Mucosa of rectum (tissue), 2 donors: ENCODE results near the gene AKTIP.
A peak's percentile ranks its signal among the peaks of the same experiment; 100 is the strongest.
"Not testable (repeated sequence)": the region's sequence is repeated elsewhere in the genome, so short reads cannot be mapped to it uniquely, and the experiment has no call there.

Experiments
- H3K27ac ChIP-seq, 2 donors: one replicate each; pipeline ENCODE4 v1.7.0; 2013; ENCODE audit warnings: inconsistent platforms in 2 of 2, low read depth in 2 of 2, low read length in 2 of 2
- H3K27me3 ChIP-seq, 2 donors: one replicate each; pipeline ENCODE4 v1.7.0; 2013; ENCODE audit warnings: low read length in 2 of 2; ENCODE audit not compliant: control insufficient read depth in 2 of 2, insufficient read depth in 2 of 2
- H3K36me3 ChIP-seq, 2 donors: one replicate each; pipeline ENCODE4 v1.7.0; 2013; ENCODE audit warnings: low read length in 2 of 2; ENCODE audit not compliant: control insufficient read depth in 2 of 2, insufficient read depth in 2 of 2
- H3K4me1 ChIP-seq, 2 donors: one replicate each; pipeline ENCODE4 v1.7.0; 2013; ENCODE audit warnings: low read length in 2 of 2, mild to moderate bottlenecking in 1 of 2; ENCODE audit not compliant: control insufficient read depth in 2 of 2, insufficient read depth in 2 of 2
- H3K4me3 ChIP-seq, 2 donors: one replicate each; pipeline ENCODE4 v1.7.0; 2013; ENCODE audit warnings: low read length in 2 of 2
- H3K9ac ChIP-seq, 2 donors: one replicate each; pipeline ENCODE4 v1.7.0; 2013; ENCODE audit warnings: low read length in 2 of 2, low read depth in 1 of 2, mild to moderate bottlenecking in 1 of 2
- H3K9me3 ChIP-seq, 2 donors: one replicate each; pipeline ENCODE4 v1.7.0; 2013; ENCODE audit warnings: low read length in 2 of 2; ENCODE audit not compliant: control insufficient read depth in 2 of 2
- donor health status: healthy.
- donor health status: Normal muscosa, but diverticular disease.

Gene AKTIP

GRCh38 chr16:53502331-53503269 lies at the start of gene AKTIP:
TSS of gene AKTIP (minus strand) at chr16:53503209. CDS start at chr16:53500259, 2,950 bp downstream.
- peak within 1 kb of the TSS; percentile 98 to 99 for H3K27ac ChIP-seq
- H3K9me3 ChIP-seq, result no peaks in the 10 kb centered on the region
- peak within 1 kb of the TSS; percentile 79 to 90 for H3K9ac ChIP-seq
- H3K36me3 ChIP-seq, result peaks cover 0 to 6% of the 10 kb centered on the region in 2 donors
- peaks cover 25 to 30% of the 10 kb centered on the region in 2 donors for H3K4me1 ChIP-seq
- no peaks in the 10 kb centered on the region for H3K27me3 ChIP-seq
- peak within 1 kb of the TSS; percentile 84 to 86 for H3K4me3 ChIP-seq

GRCh38 chr16:53549970-53550690 lies 47.1 kb upstream of the AKTIP start:
- Histone ChIP-seq H3K9ac (no peak overlapping the region), H3K9me3 (no peaks in the 10 kb centered on the region), H3K27ac (no peak overlapping the region), H3K4me3 (peak overlapping the region in 1 of 2 donors; percentile 1), H3K4me1 (peaks cover 0 to 3% of the 10 kb centered on the region in 2 donors), H3K27me3 (peaks cover 5% of the 10 kb centered on the region in 2 donors), H3K36me3 (no peaks in the 10 kb centered on the region)

DNA sequence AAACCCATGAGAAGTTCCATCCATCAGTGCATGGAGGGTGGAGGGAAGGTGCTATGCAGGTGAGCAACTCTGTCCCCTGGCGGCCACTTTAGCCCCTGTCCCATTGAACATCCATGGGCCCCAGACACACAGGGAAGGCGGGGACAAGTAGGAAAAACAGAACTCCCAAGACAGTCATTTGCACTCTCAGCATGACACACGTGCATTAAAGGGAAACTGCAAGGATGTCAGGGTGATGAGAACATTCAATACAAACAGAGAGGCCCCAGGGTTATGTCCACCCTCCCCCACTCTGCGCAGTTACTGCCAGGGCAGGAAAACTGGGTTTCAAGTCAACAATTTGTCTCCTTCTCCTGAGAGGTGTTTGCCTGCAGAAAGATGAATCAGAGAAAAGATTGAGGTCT lies 44.0 kb upstream of the AKTIP start:
- Histone ChIP-seq H3K9me3 (no peaks in the 10 kb centered on the region), H3K27ac (no peak overlapping the region), H3K4me1 (peaks cover 0 to 3% of the 10 kb centered on the region in 2 donors), H3K27me3 (peaks cover 3 to 5% of the 10 kb centered on the region in 2 donors), H3K4me3 (no peak overlapping the region), H3K36me3 (no peaks in the 10 kb centered on the region), H3K9ac (no peak overlapping the region)

DNA sequence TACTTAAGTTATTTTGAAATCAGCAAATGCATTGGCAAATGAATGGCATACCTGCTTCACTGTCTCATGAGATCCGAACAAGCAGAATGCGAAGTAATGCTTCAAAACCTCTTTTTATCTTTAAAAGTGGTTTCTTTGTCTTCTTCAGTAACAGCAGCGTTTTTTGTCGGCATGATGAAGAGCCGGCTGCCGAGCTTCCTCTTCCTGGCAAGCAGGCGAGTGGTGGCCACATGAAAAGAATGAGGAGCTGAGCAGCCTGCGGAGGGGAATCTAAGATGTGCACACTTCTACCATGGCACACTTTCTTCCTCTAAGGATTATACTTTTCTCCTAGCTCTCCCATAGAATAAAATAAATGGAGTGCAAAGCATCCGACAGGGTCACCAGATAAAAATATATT lies 42.4 kb upstream of the AKTIP start:
- H3K27me3 ChIP-seq, result peaks cover 0 to 3% of the 10 kb centered on the region in 2 donors
- H3K4me3 ChIP-seq, result no peak overlapping the region
- peaks cover 0 to 1% of the 10 kb centered on the region in 2 donors for H3K4me1 ChIP-seq
- H3K9ac ChIP-seq, result no peak overlapping the region
- H3K27ac ChIP-seq, result no peak overlapping the region
- no peaks in the 10 kb centered on the region for H3K9me3 ChIP-seq
- no peaks in the 10 kb centered on the region for H3K36me3 ChIP-seq

DNA sequence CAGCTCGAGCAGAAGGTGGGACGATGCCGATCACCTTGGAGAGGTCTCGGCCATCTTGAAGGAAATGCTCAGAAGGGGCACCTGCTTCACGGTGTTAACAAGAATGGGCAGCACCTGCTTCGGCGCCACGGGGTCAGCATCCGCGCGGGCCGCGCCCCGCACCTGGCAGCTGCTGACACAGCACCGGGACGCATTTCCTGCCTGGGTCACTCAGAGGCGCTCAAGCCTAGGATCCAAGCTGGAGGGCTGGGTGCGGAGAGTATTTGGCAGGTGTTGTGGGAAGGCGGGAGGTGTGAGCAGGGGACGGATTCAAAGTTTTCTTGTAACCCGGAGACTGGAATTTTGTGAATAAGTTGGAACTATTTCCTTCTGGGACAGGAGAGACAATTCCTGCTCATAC lies 39.3 kb upstream of the AKTIP start:
- Histone ChIP-seq H3K36me3 (no peaks in the 10 kb centered on the region), H3K4me3 (no peak overlapping the region), H3K9me3 (no peaks in the 10 kb centered on the region), H3K4me1 (no peaks in the 10 kb centered on the region), H3K9ac (no peak overlapping the region), H3K27ac (no peak overlapping the region), H3K27me3 (no peaks in the 10 kb centered on the region)

DNA sequence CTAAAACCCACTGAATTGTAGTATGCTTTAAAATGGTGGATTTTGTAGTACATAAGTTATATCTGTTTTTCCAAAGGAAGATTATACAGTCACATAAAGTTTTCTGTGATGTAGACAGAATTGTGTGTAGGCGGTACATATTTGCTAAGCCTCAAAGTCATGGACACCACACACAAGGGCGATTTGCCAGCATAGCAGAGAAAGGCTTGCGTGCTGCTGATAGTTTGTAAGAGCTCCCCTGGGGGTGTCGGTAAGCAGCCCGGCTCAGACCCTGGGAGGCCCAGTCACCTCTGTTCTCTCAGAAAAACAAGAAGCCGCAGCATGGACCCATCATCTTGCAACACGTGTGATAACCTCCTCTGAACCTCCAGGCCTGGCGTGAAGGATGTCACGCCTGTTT lies 38.3 kb upstream of the AKTIP start:
- Histone ChIP-seq H3K27ac (no peak overlapping the region), H3K27me3 (no peaks in the 10 kb centered on the region), H3K4me3 (no peak overlapping the region), H3K9me3 (no peaks in the 10 kb centered on the region), H3K9ac (no peak overlapping the region), H3K36me3 (no peaks in the 10 kb centered on the region), H3K4me1 (no peaks in the 10 kb centered on the region)

DNA sequence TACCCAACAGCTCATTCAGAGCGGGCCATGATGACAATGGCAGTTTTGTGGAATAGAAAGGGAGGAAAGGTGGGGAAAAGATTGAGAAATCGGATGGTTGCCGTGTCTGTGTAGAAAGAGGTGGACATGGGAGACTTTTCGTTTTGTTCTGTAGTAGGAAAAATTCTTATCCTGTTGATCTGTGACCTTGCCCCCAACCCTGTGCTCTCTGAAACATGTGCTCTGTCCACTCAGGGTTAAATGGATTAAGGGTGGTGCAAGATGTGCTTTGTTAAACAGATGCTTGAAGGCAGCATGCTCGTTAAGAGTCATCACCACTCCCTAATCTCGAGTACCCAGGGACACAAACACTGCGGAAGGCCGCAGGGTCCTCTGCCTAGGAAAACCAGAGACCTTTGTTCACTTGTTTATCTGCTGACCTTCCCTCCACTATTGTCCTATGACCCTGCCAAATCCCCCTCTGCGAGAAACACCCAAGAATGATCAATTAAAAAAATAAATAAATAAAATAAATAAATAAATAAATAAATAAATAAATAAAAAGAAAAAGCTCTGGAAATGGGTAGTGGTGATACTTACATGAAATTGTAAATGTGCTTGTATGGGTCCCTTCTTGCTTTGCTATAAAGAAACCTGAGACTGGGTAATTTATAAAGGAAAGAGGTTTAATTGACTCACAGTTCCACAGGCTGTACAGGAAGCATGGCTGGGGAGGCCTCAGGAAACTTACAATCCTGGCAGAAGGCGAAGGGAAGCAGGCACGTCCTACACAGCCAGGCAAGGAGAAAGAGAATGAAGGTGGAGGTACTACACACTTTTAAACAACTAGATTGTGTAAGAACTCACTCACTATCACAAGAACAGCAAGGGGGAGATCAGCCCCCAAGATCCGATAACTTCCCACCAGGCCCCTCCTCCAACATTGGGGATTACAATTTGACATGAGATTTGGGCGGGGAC lies 37.0 kb upstream of the AKTIP start:
- H3K4me3 ChIP-seq, H3K27ac ChIP-seq, H3K27me3 ChIP-seq, H3K4me1 ChIP-seq, H3K9me3 ChIP-seq, H3K36me3 ChIP-seq, H3K9ac ChIP-seq: not testable (repeated sequence)

- not testable (repeated sequence) for H3K9me3 ChIP-seq, H3K9ac ChIP-seq, H3K4me3 ChIP-seq, H3K27me3 ChIP-seq, H3K4me1 ChIP-seq, H3K36me3 ChIP-seq, H3K27ac ChIP-seq
Measured at GRCh38 chr16:53539346-53539745, 36.3 kb upstream of the AKTIP start.

DNA sequence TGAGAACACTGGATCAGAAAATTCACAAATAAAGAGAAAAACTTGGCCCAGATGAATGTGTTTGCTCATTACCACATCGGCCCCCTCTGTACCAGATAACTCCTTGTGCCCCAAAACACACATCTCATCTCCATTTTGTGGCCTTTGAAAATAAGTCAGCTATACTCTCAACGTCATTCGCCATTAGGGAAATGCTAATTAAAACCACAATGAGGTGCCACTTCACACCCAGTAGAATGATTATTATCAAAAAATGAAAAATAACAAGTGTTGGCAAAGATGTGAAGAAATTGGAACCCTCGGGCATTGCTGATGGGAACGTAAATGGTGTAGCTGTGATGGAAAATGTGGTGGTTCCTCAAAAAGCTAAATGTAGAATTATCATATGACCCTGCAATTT lies 34.6 kb upstream of the AKTIP start:
- Histone ChIP-seq H3K9me3 (no peaks in the 10 kb centered on the region), H3K4me3 (no peak overlapping the region), H3K36me3 (no peaks in the 10 kb centered on the region), H3K9ac (no peak overlapping the region), H3K27ac (no peak overlapping the region), H3K4me1 (peaks cover 0 to 2% of the 10 kb centered on the region in 2 donors), H3K27me3 (no peaks in the 10 kb centered on the region)
